ENCODE data around the gene PNPLA1. TPM values are rescaled to one million over a fixed set of nuclear protein-coding genes. Genes with fewer than 3 reads are reported as not detected.

PNPLA1 gene
- total and polyA plus RNA-seq, 10 of the 15 experiments (the other 5 are each of a cell fraction or from before 2014, with no cell fraction given) = 0.04 TPM; not detected in 9

DNA sequence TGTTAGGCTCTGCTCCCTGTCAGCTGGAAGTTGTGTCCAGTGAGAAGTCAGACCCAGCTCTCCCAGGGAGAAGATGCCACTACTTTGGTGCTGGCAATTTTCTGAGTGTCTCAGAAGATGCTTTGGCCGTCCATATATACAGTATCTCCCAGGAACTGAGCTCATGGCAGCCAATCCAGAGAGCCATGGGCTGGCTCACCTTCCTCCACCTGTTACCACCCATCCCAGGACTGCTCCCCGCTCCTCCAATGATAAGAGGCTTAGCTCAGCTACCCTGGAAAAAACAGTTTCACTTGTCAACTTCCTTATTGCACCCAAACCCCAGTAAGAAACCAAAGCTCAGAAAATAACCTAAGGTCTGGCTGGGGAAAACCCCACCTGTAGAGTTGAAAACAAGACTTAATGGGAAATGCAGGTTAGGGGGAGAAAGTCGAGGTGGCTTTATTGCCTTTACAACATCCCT, 67.0 kb downstream of the PNPLA1 start, which contains the start of gene BNIP5:
BNIP5 (minus strand) TSS at position 110 of the 463 bp plus-strand sequence. CDS start 6,198 bp downstream, outside the sequence.
- Histone ChIP-seq H3K36me3 (ENCODE audit: control insufficient read depth in 2 of 2, insufficient read depth in 2 of 2, low read length in 1 of 2) (no peaks in the 10 kb centered on the region), H3K27ac (ENCODE audit: control insufficient read depth, insufficient read depth) (no peak within 1 kb of the TSS), H3K4me2 (ENCODE audit: control insufficient read depth, insufficient read depth) (peak within 1 kb of the TSS; percentile 75), H2AFZ (ENCODE audit: control insufficient read depth, low read depth, low read length) (no peak within 1 kb of the TSS), H3K9ac (ENCODE audit: control insufficient read depth, insufficient read depth, low read length) (no peak within 1 kb of the TSS), H3K4me3 (no peak within 1 kb of the TSS), H3K4me1 (ENCODE audit: control insufficient read depth, insufficient read depth, low read length) (peaks cover 39% of the 10 kb centered on the region), H3K9me3 (replicated peaks; ENCODE audit: control insufficient read depth, insufficient read depth, low read length) (no peaks in the 10 kb centered on the region), H4K20me1 (ENCODE audit: control insufficient read depth, insufficient read depth) (no peaks in the 10 kb centered on the region), H3K79me2 (ENCODE audit: control insufficient read depth, insufficient read depth, low read length) (no peaks in the 10 kb centered on the region), H3K27me3 (replicated peaks in 1 of 2; ENCODE audit: control insufficient read depth in 2 of 2, insufficient read depth in 2 of 2, low read length in 1 of 2) (peaks cover 0 to 3% of the 10 kb centered on the region in 2 experiments; a peak in 1 of 4 replicates)
- 7% methylated on average over 3 of the region's 3 CpGs for WGBS (ENCODE audit: insufficient coverage, insufficient replicate concordance, low lambda C conversion rate, missing lambda C conversion rate)
- SMC1A ChIA-PET (ENCODE audit: uncharacterized antibody, unreplicated experiment) = interaction anchor here (0.5 to 13.7 kb wide), 10 partner anchors 9 to 449 kb away, joined by 3 to 386 read pairs (median 4); no protein-coding TSS in a partner anchor
- BruUV-seq (replicated peaks) = no TSS peak
- no peak for DNase-seq (ENCODE audit: low read depth, low spot score)
- peak; percentile 63 for ATAC-seq
- RAD21 ChIA-PET (ENCODE audit: unreplicated experiment) = interaction anchor here (1.1 to 11.6 kb wide), 10 partner anchors 9 to 36 kb away, joined by 3 to 311 read pairs (median 5); no protein-coding TSS in a partner anchor
- no peak for FAIRE-seq
- CTCF ChIA-PET = interaction anchor here (0.6 to 19.9 kb wide), 12 partner anchors 10 to 423 kb away, joined by 3 to 483 read pairs (median 3); partner anchors contain the start of gene MAPK14
- in situ Hi-C loops (cut with MboI) (no loop called here), intact Hi-C loops (cut with micrococcal nuclease; ENCODE audit: unreplicated experiment) (loop anchor here (5.0 kb wide), 1 partner anchor 35 kb away; no protein-coding TSS in a partner anchor)
- POLR2A ChIA-PET = interaction anchor here (0.5 to 6.0 kb wide), 8 partner anchors 9 to 985 kb away, joined by 3 to 44 read pairs (median 6); partner anchors contain the start of gene MAPK14
- TF ChIP-seq YBX1 (IDR thresholded peaks at IDR 0.05) = no peak
- 0 out of 2 replicates have a peak, but pooled peaks have one; percentile 22 for TF ChIP-seq DPF2 (IDR thresholded peaks at IDR 0.05)
- TF ChIP-seq SIX5 (IDR thresholded peaks at IDR 0.05; ENCODE audit: low read depth, low read length, severe bottlenecking) = no peak
- TF ChIP-seq ATF7 (IDR thresholded peaks at IDR 0.05; ENCODE audit: low read depth) = 0 out of 2 replicates have a peak, but pooled peaks have one; percentile 35
- TF ChIP-seq JUNB (IDR thresholded peaks at IDR 0.05) = no peak
- TF ChIP-seq, protein P1, sequence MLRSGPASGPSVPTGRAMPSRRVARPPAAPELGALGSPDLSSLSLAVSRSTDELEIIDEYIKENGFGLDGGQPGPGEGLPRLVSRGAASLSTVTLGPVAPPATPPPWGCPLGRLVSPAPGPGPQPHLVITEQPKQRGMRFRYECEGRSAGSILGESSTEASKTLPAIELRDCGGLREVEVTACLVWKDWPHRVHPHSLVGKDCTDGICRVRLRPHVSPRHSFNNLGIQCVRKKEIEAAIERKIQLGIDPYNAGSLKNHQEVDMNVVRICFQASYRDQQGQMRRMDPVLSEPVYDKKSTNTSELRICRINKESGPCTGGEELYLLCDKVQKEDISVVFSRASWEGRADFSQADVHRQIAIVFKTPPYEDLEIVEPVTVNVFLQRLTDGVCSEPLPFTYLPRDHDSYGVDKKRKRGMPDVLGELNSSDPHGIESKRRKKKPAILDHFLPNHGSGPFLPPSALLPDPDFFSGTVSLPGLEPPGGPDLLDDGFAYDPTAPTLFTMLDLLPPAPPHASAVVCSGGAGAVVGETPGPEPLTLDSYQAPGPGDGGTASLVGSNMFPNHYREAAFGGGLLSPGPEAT (IDR thresholded peaks at IDR 0.05; ENCODE audit: low read depth) = peak; percentile 69
- 0 out of 2 replicates have a peak, but pooled peaks have one; percentile 7 for TF ChIP-seq SMARCA5 (IDR thresholded peaks at IDR 0.05)
- TF ChIP-seq, protein P2, sequence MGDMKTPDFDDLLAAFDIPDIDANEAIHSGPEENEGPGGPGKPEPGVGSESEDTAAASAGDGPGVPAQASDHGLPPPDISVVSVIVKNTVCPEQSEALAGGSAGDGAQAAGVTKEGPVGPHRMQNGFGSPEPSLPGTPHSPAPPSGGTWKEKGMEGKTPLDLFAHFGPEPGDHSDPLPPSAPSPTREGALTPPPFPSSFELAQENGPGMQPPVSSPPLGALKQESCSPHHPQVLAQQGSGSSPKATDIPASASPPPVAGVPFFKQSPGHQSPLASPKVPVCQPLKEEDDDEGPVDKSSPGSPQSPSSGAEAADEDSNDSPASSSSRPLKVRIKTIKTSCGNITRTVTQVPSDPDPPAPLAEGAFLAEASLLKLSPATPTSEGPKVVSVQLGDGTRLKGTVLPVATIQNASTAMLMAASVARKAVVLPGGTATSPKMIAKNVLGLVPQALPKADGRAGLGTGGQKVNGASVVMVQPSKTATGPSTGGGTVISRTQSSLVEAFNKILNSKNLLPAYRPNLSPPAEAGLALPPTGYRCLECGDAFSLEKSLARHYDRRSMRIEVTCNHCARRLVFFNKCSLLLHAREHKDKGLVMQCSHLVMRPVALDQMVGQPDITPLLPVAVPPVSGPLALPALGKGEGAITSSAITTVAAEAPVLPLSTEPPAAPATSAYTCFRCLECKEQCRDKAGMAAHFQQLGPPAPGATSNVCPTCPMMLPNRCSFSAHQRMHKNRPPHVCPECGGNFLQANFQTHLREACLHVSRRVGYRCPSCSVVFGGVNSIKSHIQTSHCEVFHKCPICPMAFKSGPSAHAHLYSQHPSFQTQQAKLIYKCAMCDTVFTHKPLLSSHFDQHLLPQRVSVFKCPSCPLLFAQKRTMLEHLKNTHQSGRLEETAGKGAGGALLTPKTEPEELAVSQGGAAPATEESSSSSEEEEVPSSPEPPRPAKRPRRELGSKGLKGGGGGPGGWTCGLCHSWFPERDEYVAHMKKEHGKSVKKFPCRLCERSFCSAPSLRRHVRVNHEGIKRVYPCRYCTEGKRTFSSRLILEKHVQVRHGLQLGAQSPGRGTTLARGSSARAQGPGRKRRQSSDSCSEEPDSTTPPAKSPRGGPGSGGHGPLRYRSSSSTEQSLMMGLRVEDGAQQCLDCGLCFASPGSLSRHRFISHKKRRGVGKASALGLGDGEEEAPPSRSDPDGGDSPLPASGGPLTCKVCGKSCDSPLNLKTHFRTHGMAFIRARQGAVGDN (IDR thresholded peaks at IDR 0.05) = peak; percentile 29; the same call in 1 of the 2 replicates
- TF ChIP-seq TCF12 (IDR thresholded peaks at IDR 0.05; ENCODE audit: low read depth, low read length) = no peak
- peak; percentile 48 for TF ChIP-seq RUNX3 (IDR thresholded peaks at IDR 0.05; ENCODE audit: low read length)
- TF ChIP-seq IKZF1 (conservative IDR thresholded peaks at IDR 0.05) = peak; percentile 77
- no peak for TF ChIP-seq RAD21 (IDR thresholded peaks at IDR 0.05; ENCODE audit: insufficient read depth, low read depth, low read length)
- 0 out of 2 replicates have a peak, but pooled peaks have one; percentile 6 for TF ChIP-seq MEF2A (IDR thresholded peaks at IDR 0.05; ENCODE audit: insufficient read depth, low read depth, low read length)
- no peak for TF ChIP-seq CREM (IDR thresholded peaks at IDR 0.05; ENCODE audit: low read depth)
- TF ChIP-seq IKZF2 (IDR thresholded peaks at IDR 0.05) = peak; percentile 86 to 88
- TF ChIP-seq NR2C1 (IDR thresholded peaks at IDR 0.05) = no peak
